K562 (cell line): Measurements from ENCODE around the gene CACNA1C. TPM values are rescaled to one million over a fixed set of nuclear protein-coding genes. Genes with fewer than 3 reads are reported as not detected.

Experiments
- ATAC-seq: fragments of 200-7000 bp; cut with Tn5 transposase; 3 replicates; pipeline ENCODE4 v1.9.1; 2020; ENCODE audit warnings: moderate library complexity
- BruUV-seq: library from RNA; stranded (reverse); fragments of 400-500 nt; replicated peaks from 2 replicates; lab custom pipeline; 2021; lab: Mats Ljungman, UMichigan
- CTCF ChIA-PET: fragments of 300-600 bp; formaldehyde crosslinking; extraction: SDS; loops from one replicate; lab custom pipeline; 2021; ENCODE audit warnings: low intra/inter-chr PET ratio; lab: Yijun Ruan, JAX
- POLR2A ChIA-PET: fragments of 300-600, 350-650 bp; sonication (Branson Sonifier 250); formaldehyde crosslinking; extraction: SDS; loops from one replicate; lab custom pipeline; 2021; ENCODE audit warnings: antibody characterized with exemption, inconsistent platforms; lab: Yijun Ruan, JAX
- DNase-seq, 4 experiments: peaks; one replicate each; pipeline versions ENCODE4 v3.0.0 to v3.0.0-alpha.2; 2011 to 2018; ENCODE audit warnings: low spot score in 3 of 4, mixed read lengths in 3 of 4; ENCODE audit errors: extremely low read depth in 1 of 4
- FAIRE-seq: peaks from 2 replicates; lab custom pipeline; 2011; peaks lifted over from hg19 to GRCh38; lab: Jason Lieb, UNC
- H2AFZ ChIP-seq: 2 replicates; pipeline ENCODE4 v1.6.0; 2011; ENCODE audit warnings: low read depth, low read length, control low read depth, inconsistent platforms
- H3K27ac ChIP-seq: fragments of 200-600 bp; 3 replicates; pipeline ENCODE4 v1.8.0; 2011; ENCODE audit warnings: low read depth, mild to moderate bottlenecking, control low read depth, inconsistent platforms, low read length, moderate library complexity, mixed read lengths; ENCODE audit errors: extremely low read depth
- H3K27me3 ChIP-seq, 2 experiments: fragments of 300-600 bp in 1 of 2; 2 replicates in 1 of 2; 3 replicates in 1 of 2; pipeline versions ENCODE4 v1.6.0 to v1.8.0; 2011; ENCODE audit warnings: inconsistent platforms in 2 of 2, low read length in 2 of 2, mild to moderate bottlenecking in 1 of 2, mixed read lengths in 1 of 2, moderate library complexity in 1 of 2; ENCODE audit not compliant: control insufficient read depth in 2 of 2, insufficient read depth in 2 of 2
- H3K36me3 ChIP-seq: fragments of 300-600 bp; 3 replicates; pipeline ENCODE4 v1.8.0; 2011; ENCODE audit warnings: mild to moderate bottlenecking, low read length, inconsistent platforms; ENCODE audit not compliant: control insufficient read depth, insufficient read depth
- H3K4me1 ChIP-seq, 2 experiments: fragments of 200-600 bp in 1 of 2; replicated peaks in 1 of 2; 2 replicates in 1 of 2; 3 replicates in 1 of 2; pipeline versions ENCODE4 v1.5.1 to v1.8.0; 2011; ENCODE audit warnings: inconsistent platforms in 2 of 2, low read length in 2 of 2, mild to moderate bottlenecking in 1 of 2, mixed read lengths in 1 of 2, moderate library complexity in 1 of 2; ENCODE audit not compliant: control insufficient read depth in 2 of 2, insufficient read depth in 2 of 2
- H3K4me2 ChIP-seq: 2 replicates; pipeline ENCODE4 v1.6.1; 2011; ENCODE audit warnings: low read length, control low read depth, inconsistent platforms, mixed read lengths; ENCODE audit not compliant: insufficient read depth
- H3K4me3 ChIP-seq: fragments of 200-600 bp; sonication (generic), shearing (Covaris generic); 2 replicates; pipeline ENCODE4 v1.5.1; 2016; ENCODE audit warnings: control low read depth, inconsistent platforms
- H3K79me2 ChIP-seq: fragments of 200-600 bp; 3 replicates; pipeline ENCODE4 v1.8.0; 2011; ENCODE audit warnings: low read length, inconsistent platforms; ENCODE audit not compliant: control insufficient read depth, insufficient read depth
- H3K9ac ChIP-seq, 2 experiments: 2 replicates each; pipeline versions ENCODE4 v1.6.0 to v1.6.1; 2011; ENCODE audit warnings: low read depth in 2 of 2, low read length in 2 of 2, control low read depth in 1 of 2, inconsistent platforms in 1 of 2, mild to moderate bottlenecking in 1 of 2, mixed read lengths in 1 of 2; ENCODE audit not compliant: insufficient read depth in 1 of 2
- H3K9me1 ChIP-seq: one replicate; pipeline ENCODE4 v1.6.0; 2011; ENCODE audit warnings: inconsistent platforms, mild to moderate bottlenecking, low read length, moderate library complexity; ENCODE audit not compliant: control insufficient read depth, insufficient read depth
- H3K9me3 ChIP-seq: replicated peaks from 2 replicates; pipeline ENCODE4 v1.5.1; 2011; ENCODE audit warnings: low read depth, low read length, inconsistent platforms; ENCODE audit not compliant: control insufficient read depth, insufficient read depth
- H4K20me1 ChIP-seq: replicated peaks from 2 replicates; pipeline ENCODE4 v1.6.1; 2011; ENCODE audit warnings: low read length, inconsistent platforms, mixed read lengths; ENCODE audit not compliant: control insufficient read depth, insufficient read depth
- CBX3 ChIP-seq, 2 experiments: IDR thresholded peaks; 1 replicate in 1 of 2; 2 replicates in 1 of 2; pipeline ENCODE4 v1.6.1; 2012; ENCODE audit warnings: inconsistent platforms in 2 of 2, low read length in 2 of 2, borderline replicate concordance in 1 of 2, control low read depth in 1 of 2
- FIP1L1 ChIP-seq: fragments of 200-400 bp; formaldehyde crosslinking; IDR thresholded peaks from 2 replicates; pipeline ENCODE4 v1.6.1; 2018; ENCODE audit warnings: mild to moderate bottlenecking, low read depth, low read length; ENCODE audit not compliant: poor library complexity, severe bottlenecking
- HDAC2 ChIP-seq: fragments of 450-650 bp; IDR thresholded peaks from 2 replicates; pipeline ENCODE4 v1.6.1; 2016; ENCODE audit warnings: mild to moderate bottlenecking
- HNRNPL ChIP-seq: fragments of 200-400 bp; formaldehyde crosslinking; IDR thresholded peaks from 2 replicates; pipeline ENCODE4 v1.6.1; 2017; ENCODE audit warnings: low read depth, mild to moderate bottlenecking, low read length
- HOXB6 ChIP-seq: fragments of 250-450 bp; sonication (Bioruptor Pico); IDR thresholded peaks from 2 replicates; pipeline ENCODE4 v1.5.1; 2022; ENCODE audit warnings: mild to moderate bottlenecking, borderline replicate concordance
- IRF2 ChIP-seq: sonication (generic); formaldehyde crosslinking; IDR thresholded peaks from 2 replicates; pipeline ENCODE4 v1.8.1; 2022; ENCODE audit warnings: mild to moderate bottlenecking, missing genetic modification reagents
- MIER1 ChIP-seq: fragments of 450-650 bp; IDR thresholded peaks from 2 replicates; pipeline ENCODE4 v1.6.1; 2016; ENCODE audit warnings: antibody characterized with exemption, mild to moderate bottlenecking, low read depth
- POLR2H ChIP-seq: IDR thresholded peaks from 2 replicates; pipeline ENCODE4 v1.6.1; 2016; ENCODE audit warnings: missing genetic modification characterization, low read depth, mild to moderate bottlenecking, control low read depth, missing compliant biosample characterization, moderate library complexity
- RBFOX2 ChIP-seq: fragments of 200-400 bp; formaldehyde crosslinking; IDR thresholded peaks from 2 replicates; pipeline ENCODE4 v1.6.1; 2017; ENCODE audit warnings: low read depth, mild to moderate bottlenecking, low read length, moderate library complexity
- RNF2 ChIP-seq: sonication (generic); IDR thresholded peaks from 2 replicates; pipeline ENCODE4 v1.6.1; 2016
- SMAD1 ChIP-seq: fragments of 150-350 bp; IDR thresholded peaks from 2 replicates; pipeline ENCODE4 v1.6.1; 2014; ENCODE audit warnings: low read length, low read depth; ENCODE audit not compliant: partially characterized antibody
- THRAP3 ChIP-seq: fragments of 450-650 bp; IDR thresholded peaks from 2 replicates; pipeline ENCODE4 v1.6.1; 2016; ENCODE audit warnings: mild to moderate bottlenecking, inconsistent platforms, borderline replicate concordance
- ZEB2 ChIP-seq: fragments of 450-650 bp; IDR thresholded peaks from 2 replicates; pipeline ENCODE4 v1.6.1; 2016
- ZNF197 ChIP-seq: fragments of 200-800 bp; sonication (Bioruptor generic); IDR thresholded peaks from 2 replicates; pipeline ENCODE4 v1.6.1; 2016; ENCODE audit warnings: low read depth, missing genetic modification characterization, missing compliant biosample characterization
- WGBS: fragments of 100-300 bp; shearing (Covaris generic); methylation state at CpG from one replicate; pipeline ENCODE4 v1.1.6; 2016; ENCODE audit warnings: low coverage, mixed read lengths; ENCODE audit not compliant: insufficient coverage; ENCODE audit errors: missing lambda C conversion rate; 5-methylcytosine and 5-hydroxymethylcytosine counted together
- in situ Hi-C: fragments of 300-500 bp; cut with MboI; formaldehyde crosslinking; loops from 4 replicates; pipeline ENCODE4 v1.15.0; 2018; ENCODE audit warnings: inconsistent platforms, mixed read lengths
- intact Hi-C: fragments of 100-400 bp; cut with micrococcal nuclease; formaldehyde crosslinking; loops from 2 replicates; pipeline ENCODE4 v1.14.2; 2022
- polyA plus RNA-seq, 8 experiments: library from polyadenylated mRNA; depleted of rRNA in 4 of 8; stranded (reverse) in 5 of 8; unstranded in 3 of 8; fragments of >200 nt; fragmentation: Nextera tagmentation in 2 of 8; fragmentation: Illumina TruSeq in 1 of 8; extraction: Ambion mirVana in 2 of 8; extraction: Trizol in 1 of 8; gene quantifications; 2 replicates each; pipeline versions ENCODE4 v1.2.1 to v1.2.3, GENCODE V29; 2011 to 2014; ENCODE audit warnings: inconsistent platforms in 1 of 8, missing spikeins in 1 of 8
- total RNA-seq, 7 experiments: library from RNA; depleted of rRNA in 6 of 7; stranded (reverse); fragments of >200 nt in 6 of 7; fragmentation: Illumina TruSeq in 2 of 7; extraction: Trizol in 2 of 7; gene quantifications; 2 replicates each; pipeline versions ENCODE4 v1.2.1 to v1.2.3, GENCODE V29; 2011 to 2021; ENCODE audit warnings: low replicate concordance in 1 of 7

Gene CACNA1C
- total and polyA plus RNA-seq, 9 of the 15 experiments (the other 6 are each of a cell fraction or from before 2014, with no cell fraction given), result not detected

GRCh38 chr12:2637371-2637770 lies 584.6 kb downstream of the CACNA1C start:
- ChIA-PET POLR2A (no interaction called here), CTCF (no interaction called here)
- Histone ChIP-seq H3K79me2 (no peaks in the 10 kb centered on the region), H3K9ac (no peak overlapping the region), H4K20me1 (no peaks in the 10 kb centered on the region), H3K27ac (no peak overlapping the region), H3K36me3 (no peaks in the 10 kb centered on the region), H3K4me2 (no peak overlapping the region), H3K9me1 (peaks cover 3% of the 10 kb centered on the region), H2AFZ (no peak overlapping the region), H3K9me3 (no peaks in the 10 kb centered on the region), H3K27me3 (peaks cover 0 to 57% of the 10 kb centered on the region in 2 experiments; a peak in 3 of 5 replicates), H3K4me3 (no peak overlapping the region), H3K4me1 (peaks cover 0 to 3% of the 10 kb centered on the region in 2 experiments; a peak in 1 of 5 replicates)
- no peak for TF ChIP-seq SMAD1
- no peak for TF ChIP-seq POLR2H (tag)
- no peak for TF ChIP-seq IRF2 (CRISPR knock-in tag)
- TF ChIP-seq CBX3 (IDR thresholded peaks at IDR 0.05; ENCODE audit: borderline replicate concordance in 1 of 2, low read length in 2 of 2), result no peak
- no peak for TF ChIP-seq HNRNPL
- TF ChIP-seq FIP1L1, result no peak
- no peak for TF ChIP-seq RBFOX2
- TF ChIP-seq ZNF197, result no peak
- no peak for TF ChIP-seq ZEB2
- no peak for TF ChIP-seq RNF2
- TF ChIP-seq THRAP3, result no peak
- no peak for TF ChIP-seq HDAC2
- no peak for TF ChIP-seq HOXB6 (CRISPR knock-in tag)
- no peak for TF ChIP-seq MIER1
- FAIRE-seq (no peak), ATAC-seq (no peak), DNase-seq (no peak)
- 1% methylated on average over 8 of the region's 8 CpGs for WGBS
- intact Hi-C loops (no loop called here), in situ Hi-C loops (no loop called here)
- no TSS peak for BruUV-seq
